Upper lobe of right lung (tissue), 1 donor: ENCODE measurements around the gene RPS5. TPM values are rescaled to one million over a fixed set of nuclear protein-coding genes. Genes with fewer than 3 reads are reported as not detected.
"Not testable (repeated sequence)": the region's sequence is repeated elsewhere in the genome, so short reads cannot be mapped to it uniquely, and the experiment has no call there.

Experiments used
- ATAC-seq: fragments of 200-7000 bp; cut with Tn5 transposase; one replicate; pipeline ENCODE4 v1.9.1; 2020; ENCODE audit warnings: mild to moderate bottlenecking, moderate library complexity
- DNase-seq: peaks from one replicate; pipeline ENCODE4 v3.0.0-alpha.2; 2020
- H3K27ac ChIP-seq: fragments of 200-600 bp; one replicate; pipeline ENCODE4 v1.8.0; 2022
- H3K27me3 ChIP-seq: fragments of 200-600 bp; one replicate; pipeline ENCODE4 v1.8.0; 2022; ENCODE audit warnings: mild to moderate bottlenecking
- H3K36me3 ChIP-seq: fragments of 200-600 bp; one replicate; pipeline ENCODE4 v1.8.0; 2022
- H3K4me1 ChIP-seq: fragments of 200-600 bp; one replicate; pipeline ENCODE4 v1.8.0; 2022
- H3K4me3 ChIP-seq: fragments of 200-600 bp; one replicate; pipeline ENCODE4 v1.8.0; 2022; ENCODE audit warnings: mild to moderate bottlenecking
- H3K9me3 ChIP-seq: fragments of 200-600 bp; one replicate; pipeline ENCODE4 v1.8.0; 2022
- CTCF ChIP-seq: fragments of 200-600 bp; IDR thresholded peaks from one replicate; pipeline ENCODE4 v1.8.0; 2022; ENCODE audit warnings: antibody characterized with exemption
- intact Hi-C: fragments of 100-400 bp; cut with DNase I; formaldehyde crosslinking; loops from one replicate; pipeline ENCODE4 v1.11.0; 2022
- long read RNA-seq: library from polyadenylated mRNA; unstranded; transcript quantifications from one replicate; pipeline ENCODE4 v2.0.0, GENCODE V29; 2021
- total RNA-seq: library from RNA; stranded (reverse); fragmentation: NEBNext Ultra II Directional; extraction: Animal tissue kit (Norgen Biotek cat#: 25700); gene quantifications from one replicate; pipeline ENCODE4 v1.2.1, GENCODE V29; 2021
- donor health status: DM: no; HTN: yes; CAD: no; lungs with severe emphysema.

Gene RPS5
- 721 TPM for total RNA-seq
- long read RNA-seq, transcript RPS5-201 (6 exons, 740 nt), result major isoform, 269 of 278 reads
- long read RNA-seq, partial matches to known transcripts, result 3 of 278 reads
- long read RNA-seq, other reads (novel, unspliced or antisense), result 0 of 278 reads

GRCh38 chr19:58386576-58387337 is at the start of gene RPS5:
TSS of gene RPS5 (plus strand) at chr19:58387269. CDS start at chr19:58388138, 869 bp downstream.
- TF ChIP-seq CTCF, result no peak
- DNase-seq (peak; percentile 96), ATAC-seq (peak; percentile 93)
- peaks cover 36% of the 10 kb centered on the region for H3K36me3 ChIP-seq
- H3K4me3 ChIP-seq, result peak within 1 kb of the TSS; percentile 78
- H3K9me3 ChIP-seq, result no peaks in the 10 kb centered on the region
- peak within 1 kb of the TSS; percentile 99 for H3K27ac ChIP-seq
- H3K4me1 ChIP-seq, result peaks cover 21% of the 10 kb centered on the region
- intact Hi-C loops, result no loop called here
- H3K27me3 ChIP-seq, result no peaks in the 10 kb centered on the region

- intact Hi-C loops, result no loop called here
- Histone ChIP-seq H3K4me1 (no peaks in the 10 kb centered on the region), H3K36me3 (peaks cover 14% of the 10 kb centered on the region), H3K4me3 (no peak overlapping the region), H3K27me3 (no peaks in the 10 kb centered on the region), H3K9me3 (no peaks in the 10 kb centered on the region), H3K27ac (no peak overlapping the region)
- DNase-seq (no peak), ATAC-seq (no peak)
- no peak for TF ChIP-seq CTCF
These were observed 48.7 kb upstream of the RPS5 start for GRCh38 chr19:58338336-58338735.

- no peak for ATAC-seq
- Histone ChIP-seq H3K9me3 (no peaks in the 10 kb centered on the region), H3K36me3 (peaks cover 14% of the 10 kb centered on the region), H3K27me3 (no peaks in the 10 kb centered on the region), H3K4me3 (no peak overlapping the region), H3K27ac (no peak overlapping the region), H3K4me1 (no peaks in the 10 kb centered on the region)
- intact Hi-C loops, result no loop called here
- TF ChIP-seq CTCF, result no peak
- DNase-seq, result no peak
These were observed 48.1 kb upstream of the RPS5 start for GRCh38 chr19:58338825-58339558.

GRCh38 chr19:58345558-58345957 is 41.5 kb upstream of the RPS5 start:
- Histone ChIP-seq H3K4me1 (peaks cover 5% of the 10 kb centered on the region), H3K27me3 (peaks cover 5% of the 10 kb centered on the region), H3K9me3 (no peaks in the 10 kb centered on the region), H3K36me3 (no peaks in the 10 kb centered on the region), H3K27ac (no peak overlapping the region), H3K4me3 (no peak overlapping the region)
- no peak for DNase-seq
- TF ChIP-seq CTCF, result no peak
- intact Hi-C loops, result no loop called here
- ATAC-seq, result no peak

GRCh38 chr19:58346961-58347929 is 39.8 kb upstream of the RPS5 start:
- peak overlapping the region; percentile 79 for H3K27ac ChIP-seq
- intact Hi-C loops, result no loop called here
- H3K4me1 ChIP-seq, result peaks cover 5% of the 10 kb centered on the region
- TF ChIP-seq CTCF, result no peak
- H3K4me3 ChIP-seq, result peak overlapping the region; percentile 73
- H3K9me3 ChIP-seq, result no peaks in the 10 kb centered on the region
- peak; percentile 79 for DNase-seq
- H3K36me3 ChIP-seq, result no peaks in the 10 kb centered on the region
- ATAC-seq, result peak; percentile 97
- peaks cover 14% of the 10 kb centered on the region for H3K27me3 ChIP-seq

GRCh38 chr19:58348080-58348479 is 39.0 kb upstream of the RPS5 start:
- ATAC-seq, DNase-seq, intact Hi-C loops, H3K4me1 ChIP-seq, H3K9me3 ChIP-seq, H3K36me3 ChIP-seq: not testable (repeated sequence)
- Histone ChIP-seq H3K4me3 (peak overlapping the region; percentile 73), H3K27me3 (peaks cover 14% of the 10 kb centered on the region), H3K27ac (peak overlapping the region; percentile 65)
